GM10266 (cell line): ENCODE data around the gene GALNS.
A peak's percentile ranks its signal among the peaks of the same experiment; 100 is the strongest.
"Not testable (repeated sequence)": the region's sequence is repeated elsewhere in the genome, so short reads cannot be mapped to it uniquely, and the experiment has no call there.

ENCODE experiments used
- DNase-seq: peaks from one replicate; pipeline ENCODE4 v3.0.0; 2012; ENCODE audit errors: extremely low spot score
- TF ChIP-seq, protein P1 (sequence below): IDR thresholded peaks from 2 replicates; pipeline ENCODE4 v1.5.1; 2012; ENCODE audit warnings: mild to moderate bottlenecking, low read depth; ENCODE audit not compliant: control insufficient read depth, insufficient read depth; ENCODE audit errors: missing control alignments

GALNS gene

GRCh38 chr16:88789594-88789993, 67.2 kb downstream of the GALNS start:
- no peak for DNase-seq
- TF ChIP-seq, protein P1, sequence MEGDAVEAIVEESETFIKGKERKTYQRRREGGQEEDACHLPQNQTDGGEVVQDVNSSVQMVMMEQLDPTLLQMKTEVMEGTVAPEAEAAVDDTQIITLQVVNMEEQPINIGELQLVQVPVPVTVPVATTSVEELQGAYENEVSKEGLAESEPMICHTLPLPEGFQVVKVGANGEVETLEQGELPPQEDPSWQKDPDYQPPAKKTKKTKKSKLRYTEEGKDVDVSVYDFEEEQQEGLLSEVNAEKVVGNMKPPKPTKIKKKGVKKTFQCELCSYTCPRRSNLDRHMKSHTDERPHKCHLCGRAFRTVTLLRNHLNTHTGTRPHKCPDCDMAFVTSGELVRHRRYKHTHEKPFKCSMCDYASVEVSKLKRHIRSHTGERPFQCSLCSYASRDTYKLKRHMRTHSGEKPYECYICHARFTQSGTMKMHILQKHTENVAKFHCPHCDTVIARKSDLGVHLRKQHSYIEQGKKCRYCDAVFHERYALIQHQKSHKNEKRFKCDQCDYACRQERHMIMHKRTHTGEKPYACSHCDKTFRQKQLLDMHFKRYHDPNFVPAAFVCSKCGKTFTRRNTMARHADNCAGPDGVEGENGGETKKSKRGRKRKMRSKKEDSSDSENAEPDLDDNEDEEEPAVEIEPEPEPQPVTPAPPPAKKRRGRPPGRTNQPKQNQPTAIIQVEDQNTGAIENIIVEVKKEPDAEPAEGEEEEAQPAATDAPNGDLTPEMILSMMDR = no peak

DNA sequence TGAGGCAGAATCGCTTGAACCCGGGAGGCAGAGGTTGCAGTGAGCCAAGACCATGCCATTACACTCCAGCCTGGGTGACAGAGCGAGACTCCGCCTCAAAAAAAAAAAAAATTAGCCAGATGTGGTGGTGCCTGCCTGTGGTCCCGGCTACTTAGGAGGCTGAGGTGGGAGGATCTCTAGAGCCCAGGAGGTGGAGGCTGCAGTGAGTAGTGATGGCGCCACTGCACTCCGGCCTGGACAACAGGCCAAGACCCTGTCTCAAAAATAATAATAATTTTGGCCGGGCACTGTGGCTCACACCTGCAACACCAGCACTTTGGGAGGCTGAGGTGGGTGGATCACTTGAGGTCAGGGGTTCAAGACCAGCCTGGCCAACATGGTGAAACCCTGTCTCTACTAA, 68.0 kb downstream of the GALNS start:
- not testable (repeated sequence) for DNase-seq

DNA sequence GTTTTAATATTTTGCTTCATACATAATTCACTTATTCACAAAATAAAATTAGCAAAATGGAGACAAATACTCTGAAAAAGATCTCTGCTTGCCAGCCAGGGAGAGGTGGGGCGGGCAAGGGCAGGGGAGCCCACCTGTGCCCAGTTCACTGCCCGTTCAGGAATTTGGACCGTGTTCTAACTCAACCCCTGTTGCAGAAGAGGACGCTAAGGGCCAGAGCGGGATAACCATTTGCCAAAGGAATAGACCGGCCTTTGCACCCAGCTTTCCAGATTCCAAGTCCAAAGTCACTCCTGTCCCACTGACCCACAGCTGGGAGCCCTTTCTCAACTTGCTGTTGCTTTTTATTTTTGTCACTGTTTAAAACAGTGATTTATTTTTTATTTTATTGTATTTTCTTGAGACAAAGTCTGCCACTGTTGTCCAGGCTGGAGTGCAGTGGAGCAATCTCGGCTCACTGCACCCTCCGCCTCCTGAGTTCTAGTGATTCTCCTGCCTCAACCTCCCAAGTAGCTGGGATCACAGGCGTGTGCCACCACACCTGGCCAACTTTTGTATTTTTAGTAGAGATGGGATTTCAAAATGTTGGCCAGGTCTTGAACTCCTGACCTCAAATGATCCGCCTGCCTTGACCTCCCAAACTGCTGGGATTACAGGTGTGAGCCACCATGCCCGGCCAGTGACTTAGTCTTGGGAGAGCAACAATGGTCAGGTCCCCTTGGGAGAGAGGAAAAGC, 69.0 kb downstream of the GALNS start:
- DNase-seq = no peak
- TF ChIP-seq, protein P1 = no peak

DNA sequence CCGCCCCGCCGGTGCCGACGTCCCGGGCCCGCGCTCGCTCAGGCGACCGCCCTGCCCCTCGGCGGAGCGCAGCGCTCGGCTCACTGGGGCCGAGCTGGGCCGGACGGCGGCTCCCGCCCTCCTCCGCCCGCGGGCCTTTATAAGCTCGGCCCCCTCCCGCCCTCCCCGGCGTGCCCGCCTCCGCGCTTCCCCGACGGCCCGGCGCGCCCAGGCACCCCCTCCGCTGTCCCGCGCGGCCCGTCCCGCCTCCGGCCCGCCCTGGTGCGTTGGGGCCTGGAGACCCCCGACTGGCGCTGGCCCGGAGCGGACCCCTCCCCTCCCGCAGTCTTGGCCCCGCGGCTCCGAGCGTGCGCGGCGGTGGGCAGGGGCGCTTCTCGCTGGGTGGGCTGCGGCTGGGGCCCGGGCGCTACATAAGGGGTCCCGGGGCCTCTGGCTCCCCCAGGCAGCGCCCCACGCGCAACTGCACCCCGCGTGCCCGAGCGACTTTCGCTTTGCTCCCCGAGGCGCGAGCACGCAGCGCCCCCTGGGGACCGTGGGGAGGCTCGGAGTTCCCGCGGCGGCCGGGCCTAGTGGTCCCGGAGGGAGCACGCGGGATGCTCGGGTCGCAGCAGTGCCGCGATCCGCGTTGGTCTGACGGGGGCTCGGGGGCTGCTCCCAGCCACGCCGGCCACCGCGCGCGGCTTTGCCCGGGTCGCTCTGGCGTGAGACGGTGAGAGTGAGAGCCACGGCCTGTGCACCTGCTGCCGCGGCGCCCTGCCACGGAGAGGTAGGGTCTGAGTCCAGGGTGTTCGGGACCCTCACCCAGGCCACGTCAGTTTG, 71.4 kb downstream of the GALNS start, which contains the start of gene PIEZO1:
Gene PIEZO1 (minus strand): TSS at position 115 of the 819 bp plus-strand sequence. CDS start 256 bp downstream, outside the sequence.
- peak; percentile 91 for DNase-seq
- TF ChIP-seq, protein P1 = peak; percentile 91

- DNase-seq = no peak
- TF ChIP-seq, protein P1 = no peak
These were observed 72.0 kb downstream of the GALNS start for GRCh38 chr16:88784856-88785105.

GRCh38 chr16:88784074-88784855, 72.5 kb downstream of the GALNS start:
- DNase-seq = peak; percentile 70
- TF ChIP-seq, protein P1 = peak; percentile 50

- TF ChIP-seq, protein P1 = no peak
- DNase-seq = no peak
These were observed 73.2 kb downstream of the GALNS start for GRCh38 chr16:88783391-88784073.
